GM18519 (cell line): ENCODE measurements around the gene ZSCAN26.

Experiments
- ATAC-seq: cut with Tn5 transposase; IDR thresholded peaks from one replicate; pipeline ENCODE4 v1.9.1; 2021; ENCODE audit warnings: mild to moderate bottlenecking, moderate library complexity; ENCODE audit not compliant: unreplicated experiment, low FRiP score

The ZSCAN26 gene

DNA sequence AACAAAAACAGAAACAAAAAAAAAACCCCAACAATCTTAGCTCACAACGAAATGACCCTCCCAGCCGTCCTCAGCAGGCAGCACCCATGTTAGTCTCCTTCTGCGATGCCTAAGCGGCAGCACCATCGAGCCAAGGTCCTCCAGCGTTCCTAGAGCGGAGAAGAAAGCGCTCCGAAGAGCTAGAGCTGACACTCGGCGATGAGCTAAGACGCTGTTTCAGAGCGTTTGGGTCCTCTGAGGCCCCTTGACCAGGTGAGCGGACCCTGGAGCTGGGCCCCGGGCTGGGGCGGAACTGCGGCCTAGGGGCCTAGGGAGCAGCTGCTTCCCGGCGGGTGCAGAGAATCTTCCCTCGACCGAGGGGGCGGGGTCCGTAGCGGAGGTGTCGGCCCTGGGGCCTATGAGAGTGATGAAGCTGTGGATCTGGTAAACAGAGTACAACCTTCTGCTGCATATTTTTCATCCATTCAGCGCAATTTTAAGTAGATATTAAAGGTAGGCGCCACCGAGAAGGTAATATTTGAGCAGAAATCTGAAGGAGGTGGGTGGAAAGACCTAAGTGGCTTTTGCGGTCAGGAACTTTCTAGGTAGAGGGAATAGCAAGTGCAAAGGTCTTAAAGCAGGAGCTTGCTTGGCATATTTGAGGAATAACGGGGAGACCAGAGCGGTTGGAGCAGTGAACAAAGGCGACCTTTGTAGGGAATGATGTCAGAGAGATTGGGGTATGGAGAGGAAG, at the start of gene ZSCAN26:
ZSCAN26 (plus strand) TSS at position 182 of the 733 bp plus-strand sequence. CDS start 4,777 bp downstream, outside the sequence.
- ATAC-seq: peak; percentile 83

DNA sequence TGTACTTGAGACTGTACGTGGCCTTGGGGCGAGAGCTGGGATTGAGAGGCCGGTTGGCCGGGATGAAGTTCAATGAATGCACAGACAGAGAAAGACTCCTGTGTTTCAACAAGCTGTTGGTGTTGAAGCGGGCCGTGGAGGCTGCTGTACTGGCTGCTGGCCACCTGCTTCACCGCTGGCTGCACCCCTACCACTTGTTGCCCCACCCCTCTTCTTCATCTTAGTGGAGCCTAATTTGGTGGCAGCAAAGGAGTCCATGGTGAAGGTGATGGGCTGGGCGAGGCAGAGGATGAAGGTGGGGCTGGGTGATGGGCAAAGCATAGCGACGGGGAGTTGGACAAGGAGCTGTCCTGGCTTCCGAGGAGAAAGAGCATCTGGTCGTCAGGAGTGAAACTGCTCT, 49.1 kb upstream of the ZSCAN26 start:
- ATAC-seq: no peak

DNA sequence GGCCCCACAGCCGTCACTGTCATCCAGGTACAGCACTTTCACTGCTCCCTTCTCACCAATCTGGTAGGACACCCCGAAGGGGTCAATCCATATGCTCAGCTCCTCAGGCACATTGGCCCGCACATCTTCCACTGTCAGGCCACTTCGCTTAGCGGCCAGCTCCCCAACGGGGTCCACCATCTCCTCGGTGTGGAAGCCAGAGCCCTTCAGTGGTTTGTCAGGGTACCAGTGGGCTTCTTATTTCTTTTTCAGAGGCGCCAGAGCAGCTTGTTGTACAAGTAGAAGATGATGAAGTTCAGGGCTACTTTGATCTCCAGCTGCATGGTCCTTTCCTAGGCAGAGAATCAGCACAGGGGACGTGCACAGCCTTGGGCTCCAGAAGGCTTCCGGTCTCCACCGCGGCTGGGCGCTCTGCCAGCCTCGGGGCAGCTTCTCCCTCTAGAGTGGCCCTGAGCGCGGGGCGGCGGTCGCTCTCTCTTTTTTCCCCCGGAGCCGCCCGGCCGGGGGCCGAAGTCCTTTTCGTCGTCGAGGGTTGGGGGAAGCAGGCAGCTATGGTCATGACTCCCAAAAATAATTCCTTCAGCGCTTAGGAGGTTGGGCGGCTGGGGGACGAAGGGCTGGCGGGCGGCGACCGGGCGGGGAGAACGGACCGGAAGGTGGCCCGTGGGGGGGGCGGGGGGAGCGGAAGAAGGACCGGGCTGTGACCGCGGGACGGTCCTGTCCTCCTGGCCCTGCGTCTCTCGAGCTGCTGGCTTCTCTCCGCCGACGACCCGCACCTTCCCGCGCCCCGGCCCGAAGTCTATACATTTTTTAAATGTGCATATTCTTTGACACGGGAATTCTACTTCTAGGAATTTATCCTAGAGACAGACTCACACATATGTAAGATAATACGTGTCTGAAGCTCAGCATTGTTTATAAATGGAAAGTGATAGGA, 48.4 kb upstream of the ZSCAN26 start:
- no peak for ATAC-seq

DNA sequence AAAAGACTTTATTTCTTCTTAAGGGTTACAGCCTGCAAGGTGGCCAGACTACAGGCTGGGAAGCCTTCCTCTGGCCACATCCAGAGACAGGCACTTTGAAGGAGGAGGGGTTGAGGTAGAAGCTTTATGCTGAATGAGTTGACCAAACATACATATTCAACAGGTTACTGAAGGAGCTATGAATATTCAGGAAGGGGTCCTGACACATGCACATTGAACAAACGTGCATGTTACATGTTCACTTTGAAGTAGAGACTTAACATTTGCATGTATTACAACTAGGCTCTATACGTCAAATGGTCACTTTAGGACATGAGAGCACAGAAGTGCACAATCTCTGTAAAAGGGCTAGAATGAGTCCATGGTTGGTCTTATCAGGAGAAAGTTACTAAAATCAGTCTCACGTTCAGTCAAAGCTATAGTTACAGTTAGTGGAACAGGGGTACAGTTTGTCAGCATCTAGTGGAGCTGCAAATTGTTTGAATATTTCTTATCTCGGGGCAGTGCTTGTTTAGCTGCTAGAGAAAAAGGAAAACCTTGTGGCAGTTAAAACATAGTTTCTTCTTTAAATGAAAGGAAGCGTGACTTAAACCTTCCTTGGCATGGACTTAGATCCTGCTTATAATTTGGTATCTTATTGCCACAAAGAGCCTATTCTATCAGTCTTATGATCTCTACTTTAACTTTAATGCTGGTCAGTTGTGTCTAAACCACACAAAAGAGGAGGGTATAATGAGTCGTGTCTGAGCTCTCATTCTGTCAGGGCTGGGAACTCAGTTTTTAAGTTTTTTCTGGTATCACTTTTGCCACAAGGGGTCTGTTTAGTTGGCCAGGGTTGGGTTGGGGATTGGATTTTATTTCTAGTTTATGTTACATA, 46.4 kb upstream of the ZSCAN26 start:
- no peak for ATAC-seq

DNA sequence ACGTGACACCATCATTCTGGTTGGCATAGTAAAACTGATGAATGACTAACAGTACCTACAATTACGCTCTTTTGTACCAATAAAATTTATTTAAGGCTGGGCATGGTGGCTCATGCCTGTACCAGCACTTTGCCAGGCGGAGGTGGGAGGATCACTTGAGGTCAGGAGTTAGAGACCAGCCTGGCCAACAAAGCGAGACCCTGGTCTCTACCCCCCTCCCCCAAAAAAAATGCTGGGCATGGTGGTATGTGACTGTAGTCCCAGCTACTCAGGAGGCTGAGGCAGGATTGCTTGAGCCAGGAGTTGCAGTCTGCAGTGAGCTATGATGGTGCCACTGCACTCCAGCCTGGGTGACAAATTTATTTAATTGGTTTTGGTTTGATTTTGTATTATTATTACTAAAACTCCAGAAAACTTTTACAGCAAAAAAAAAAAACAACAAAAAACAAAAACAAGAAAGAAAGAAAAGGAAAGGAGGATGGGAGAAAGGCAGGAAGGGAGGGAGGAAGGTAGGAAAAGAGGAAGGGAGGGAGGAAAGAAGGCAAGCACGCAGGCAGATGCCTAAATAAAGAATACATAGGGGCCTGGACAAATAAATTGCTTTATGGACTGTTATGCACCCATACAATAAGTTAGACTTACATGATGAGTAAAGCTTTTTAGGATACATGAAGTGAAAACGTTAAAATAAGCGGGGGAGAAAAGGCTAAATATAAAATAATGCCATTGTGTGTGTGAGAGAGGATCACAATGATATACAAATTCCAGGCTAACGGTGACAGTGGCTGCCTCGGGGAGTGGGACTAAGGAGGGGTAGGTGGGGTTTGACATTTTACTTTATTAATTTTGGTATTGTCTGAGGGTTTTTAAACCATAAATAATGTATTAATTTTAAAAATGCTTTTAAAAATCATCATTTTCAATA, 42.5 kb upstream of the ZSCAN26 start:
- ATAC-seq: no peak

GRCh38 chr6:28225056-28225834, 41.7 kb upstream of the ZSCAN26 start, which contains the start of gene ZSCAN9:
Gene ZSCAN9, plus strand, starts transcription at chr6:28225275. Its CDS starts 1,810 bp downstream, at chr6:28227085.
- ATAC-seq: peak; percentile 47

DNA sequence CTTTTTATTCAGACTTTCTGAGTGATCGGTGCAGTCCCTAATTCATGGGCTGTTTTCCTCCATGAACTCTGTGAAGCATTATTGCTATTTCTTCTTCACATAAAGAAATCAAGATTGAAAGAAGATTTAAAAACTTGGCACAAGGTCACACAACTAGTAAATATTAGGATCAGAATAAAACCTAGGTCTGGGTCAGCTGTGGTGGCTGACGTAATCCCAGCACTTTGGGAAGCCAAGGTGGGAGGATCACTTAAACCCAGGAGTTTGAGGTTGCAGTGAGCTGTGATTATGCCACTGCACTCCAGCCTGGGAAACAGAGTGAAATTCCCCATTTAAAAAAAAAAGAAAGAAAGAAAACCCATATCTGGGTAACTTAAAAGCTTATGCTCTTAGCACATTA, 40.5 kb upstream of the ZSCAN26 start:
- no peak for ATAC-seq

DNA sequence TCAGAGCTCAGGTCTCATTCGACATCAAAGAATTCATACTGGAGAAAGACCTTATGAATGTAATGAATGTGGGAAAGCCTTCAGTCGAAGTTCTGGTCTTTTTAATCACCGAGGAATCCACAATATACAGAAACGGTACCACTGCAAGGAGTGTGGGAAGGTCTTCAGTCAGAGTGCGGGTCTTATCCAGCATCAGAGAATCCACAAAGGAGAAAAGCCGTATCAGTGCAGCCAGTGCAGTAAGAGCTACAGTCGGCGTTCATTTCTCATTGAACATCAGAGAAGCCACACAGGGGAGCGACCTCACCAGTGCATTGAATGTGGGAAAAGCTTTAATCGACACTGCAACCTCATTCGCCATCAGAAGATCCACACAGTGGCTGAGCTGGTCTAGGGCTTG, 34.2 kb upstream of the ZSCAN26 start:
- ATAC-seq: no peak

DNA sequence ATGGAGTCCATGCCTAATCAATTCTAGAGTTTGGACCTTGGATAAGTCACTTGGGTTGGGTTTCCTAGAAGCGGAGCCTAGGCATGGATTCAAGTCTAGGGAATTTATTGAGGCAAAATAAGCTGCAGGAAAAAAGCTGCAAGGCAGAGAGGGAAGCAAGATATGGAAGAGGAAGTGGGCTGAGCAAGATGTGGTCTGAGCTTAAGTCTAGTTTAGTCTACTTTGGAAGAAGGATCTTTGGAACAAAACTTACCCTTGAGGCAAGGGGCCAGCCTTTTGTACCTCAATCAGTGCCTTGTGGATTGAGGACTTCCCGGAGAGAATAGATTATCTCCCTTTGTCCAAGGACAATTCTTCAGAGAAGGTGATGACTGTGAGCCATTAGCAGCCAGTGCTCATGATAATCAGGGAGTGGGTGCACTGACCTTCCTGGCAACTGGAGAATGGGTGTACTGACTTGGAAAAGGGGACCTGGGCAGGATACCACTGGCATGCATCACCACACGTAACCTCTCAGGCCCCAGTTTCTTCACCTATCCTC, 31.0 kb upstream of the ZSCAN26 start:
- no peak for ATAC-seq

GRCh38 chr6:28239636-28240035, 27.3 kb upstream of the ZSCAN26 start:
- no peak for ATAC-seq

DNA sequence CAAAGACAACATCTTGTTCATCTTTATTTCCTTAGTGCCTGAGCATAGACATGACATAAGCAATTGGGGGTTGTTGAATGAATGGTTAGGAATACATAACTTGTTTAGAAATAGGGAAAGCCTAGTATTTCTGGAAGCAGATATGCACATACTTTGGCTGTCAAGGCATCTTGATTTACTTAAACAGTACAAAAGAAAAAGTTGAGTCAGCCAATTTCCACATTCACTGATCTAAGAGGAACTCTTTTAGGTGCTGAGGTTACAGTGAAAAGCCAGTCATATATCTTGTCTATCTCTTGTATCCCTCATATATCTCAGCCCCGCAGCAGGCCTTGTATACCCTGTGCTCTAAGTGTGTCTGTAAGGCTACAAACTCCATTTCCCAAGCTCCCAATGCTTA, 26.5 kb upstream of the ZSCAN26 start:
- no peak for ATAC-seq

DNA sequence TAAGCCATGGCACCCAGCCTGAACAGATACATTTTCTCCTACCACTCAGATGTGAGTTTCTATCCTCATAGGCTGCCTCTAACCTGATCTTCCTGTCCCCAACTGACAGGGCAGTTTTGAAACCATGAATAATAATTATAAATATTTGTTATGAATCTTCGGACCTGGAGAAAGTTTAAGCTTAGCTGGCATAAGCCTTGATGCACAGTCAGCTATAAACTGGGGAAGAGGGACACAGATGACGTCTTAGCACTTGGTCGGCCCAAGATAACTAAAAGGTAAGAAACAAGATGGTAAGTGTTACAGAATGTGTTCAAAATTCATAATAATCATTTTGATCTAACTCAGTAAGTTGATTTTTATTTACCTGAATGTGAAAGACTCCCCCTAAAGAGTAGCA, 23.0 kb upstream of the ZSCAN26 start:
- ATAC-seq: no peak

- no peak for ATAC-seq
Measured at GRCh38 chr6:28245206-28245941, 21.6 kb upstream of the ZSCAN26 start.

DNA sequence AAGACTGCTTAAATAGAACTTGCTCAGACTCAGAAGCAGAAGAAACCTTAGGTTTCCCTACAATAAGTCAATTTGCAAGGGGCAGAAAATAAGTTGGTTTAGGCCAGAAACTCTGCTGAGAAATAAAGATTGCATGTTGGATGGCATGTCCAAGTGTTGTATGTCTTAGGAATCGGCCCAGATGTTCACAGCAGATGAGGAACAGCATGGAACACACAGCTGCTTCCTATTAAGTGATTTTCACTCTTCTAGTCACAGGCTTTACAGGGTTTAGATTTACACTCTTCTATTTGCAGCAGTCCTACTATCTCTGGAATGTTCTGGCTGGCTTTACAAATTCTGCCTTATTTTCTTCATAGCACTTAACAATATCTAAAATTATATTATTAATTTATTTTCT, 18.0 kb upstream of the ZSCAN26 start:
- no peak for ATAC-seq

DNA sequence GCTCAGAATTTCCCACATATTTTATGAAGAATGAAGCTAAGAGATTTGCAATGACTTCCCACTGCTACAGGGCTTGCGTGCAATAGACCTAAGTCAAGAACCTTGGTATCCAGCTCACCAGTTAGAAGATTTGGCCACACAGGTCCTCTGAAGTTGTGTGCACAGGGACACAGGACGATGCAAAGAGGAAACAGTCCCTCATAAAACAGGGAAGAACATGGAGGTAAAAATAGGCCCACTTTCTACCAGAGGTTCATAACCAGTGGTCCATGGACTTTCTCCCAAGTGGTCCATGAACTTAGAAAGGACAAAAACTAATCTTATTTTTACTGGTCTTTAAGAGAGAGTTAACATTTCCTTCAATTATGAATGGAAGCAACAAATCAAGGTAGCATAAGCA, 16.2 kb upstream of the ZSCAN26 start:
- ATAC-seq: no peak

DNA sequence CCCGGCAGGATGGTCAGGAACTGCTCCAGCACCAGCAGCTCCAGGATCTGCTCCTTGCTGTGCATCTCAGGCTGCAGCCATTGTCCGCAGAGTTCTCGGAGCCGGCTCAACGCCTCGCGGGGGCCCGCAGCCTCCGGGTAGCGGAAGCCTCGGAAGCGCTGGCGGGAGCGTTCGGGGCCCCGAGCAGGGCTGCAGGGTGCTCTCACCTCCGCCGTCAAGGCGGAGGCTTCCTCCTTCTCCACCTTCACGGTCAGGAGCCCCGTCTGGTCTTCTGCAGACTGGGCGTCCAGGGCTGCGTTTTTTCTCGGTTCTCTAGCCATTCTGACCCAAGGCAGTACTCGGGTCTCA, 15.3 kb upstream of the ZSCAN26 start:
- no peak for ATAC-seq

- ATAC-seq: peak; percentile 64
Measured at GRCh38 chr6:28252009-28252975, 14.7 kb upstream of the ZSCAN26 start, which contains the start of gene ZKSCAN4. Gene ZKSCAN4, minus strand, starts transcription at chr6:28252269. Its CDS starts 289 bp downstream, at chr6:28251980.
